Neural crest cell (in vitro differentiated cells): Measurements from ENCODE around the gene NPIPB13. TPM values are rescaled to one million over a fixed set of nuclear protein-coding genes. Genes with fewer than 3 reads are reported as not detected.
A peak's percentile ranks its signal among the peaks of the same experiment; 100 is the strongest.
"Not testable (repeated sequence)": the region's sequence is repeated elsewhere in the genome, so short reads cannot be mapped to it uniquely, and the experiment has no call there.

ENCODE experiments used
- DNase-seq: peaks from one replicate; pipeline ENCODE4 v3.0.0; 2021; ENCODE audit warnings: low read depth, mixed read lengths, low spot score
- H3K27ac Mint-ChIP-seq: one replicate; pipeline ENCODE4 v1.8.0; 2021; ENCODE audit warnings: mild to moderate bottlenecking, mixed read lengths; ENCODE audit not compliant: unreplicated experiment
- H3K27me3 Mint-ChIP-seq: 2 replicates; pipeline ENCODE4 v1.8.0; 2021; ENCODE audit warnings: low read depth, mild to moderate bottlenecking, mixed read lengths
- H3K36me3 Mint-ChIP-seq: 2 replicates; pipeline ENCODE4 v1.8.0; 2021; ENCODE audit warnings: low read depth, mild to moderate bottlenecking, mixed read lengths
- H3K4me1 Mint-ChIP-seq: 2 replicates; pipeline ENCODE4 v1.8.0; 2021; ENCODE audit warnings: mixed read lengths
- H3K4me3 Mint-ChIP-seq: one replicate; pipeline ENCODE4 v1.8.0; 2021; ENCODE audit warnings: mild to moderate bottlenecking, mixed read lengths
- H3K9me3 Mint-ChIP-seq: 2 replicates; pipeline ENCODE4 v1.8.0; 2021; ENCODE audit warnings: mixed read lengths
- long read RNA-seq: library from polyadenylated mRNA; unstranded; transcript quantifications from one replicate; pipeline ENCODE4 v2.0.0, GENCODE V29; 2020
- total RNA-seq: library from RNA; stranded (reverse); gene quantifications from 2 replicates; pipeline ENCODE4 v1.2.1, GENCODE V29; 2021

Gene NPIPB13
- total RNA-seq: 11.2 and 15.4 TPM in 2 replicates
- long read RNA-seq: 0 reads

GRCh38 chr16:30248379-30248778, at the start of gene NPIPB13:
NPIPB13 (minus strand) TSS chr16:30248479; CDS start chr16:30245573, 2,906 bp downstream.
- H3K4me3 Mint-ChIP-seq, H3K27ac Mint-ChIP-seq, H3K4me1 Mint-ChIP-seq, DNase-seq, H3K9me3 Mint-ChIP-seq, H3K36me3 Mint-ChIP-seq, H3K27me3 Mint-ChIP-seq: not testable (repeated sequence)

- H3K9me3 Mint-ChIP-seq, H3K4me1 Mint-ChIP-seq, DNase-seq, H3K27me3 Mint-ChIP-seq, H3K36me3 Mint-ChIP-seq, H3K4me3 Mint-ChIP-seq, H3K27ac Mint-ChIP-seq: not testable (repeated sequence)
Observed at GRCh38 chr16:30282357-30282756, 34.1 kb upstream of the NPIPB13 start.

DNA sequence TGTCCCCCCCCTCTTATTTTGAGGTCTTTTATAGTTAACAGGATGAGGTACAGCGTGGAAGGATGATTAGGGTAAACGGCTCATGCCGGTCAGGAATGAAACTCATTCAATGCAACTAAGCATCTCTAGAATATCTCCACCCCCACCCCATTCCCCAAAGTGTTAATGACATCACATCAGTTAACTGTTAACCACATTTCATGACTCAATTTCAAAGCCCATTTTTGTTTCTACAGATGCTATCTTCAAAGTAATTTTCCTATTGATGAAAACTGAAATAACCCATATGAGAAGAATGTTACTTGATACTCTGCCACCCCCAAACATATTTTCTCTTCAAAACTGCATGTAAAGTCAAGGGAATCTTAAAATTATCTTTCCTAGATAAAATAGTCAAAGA, 30.2 kb upstream of the NPIPB13 start:
- H3K4me1 Mint-ChIP-seq, H3K27ac Mint-ChIP-seq, H3K27me3 Mint-ChIP-seq, H3K9me3 Mint-ChIP-seq, H3K4me3 Mint-ChIP-seq, DNase-seq, H3K36me3 Mint-ChIP-seq: not testable (repeated sequence)

DNA sequence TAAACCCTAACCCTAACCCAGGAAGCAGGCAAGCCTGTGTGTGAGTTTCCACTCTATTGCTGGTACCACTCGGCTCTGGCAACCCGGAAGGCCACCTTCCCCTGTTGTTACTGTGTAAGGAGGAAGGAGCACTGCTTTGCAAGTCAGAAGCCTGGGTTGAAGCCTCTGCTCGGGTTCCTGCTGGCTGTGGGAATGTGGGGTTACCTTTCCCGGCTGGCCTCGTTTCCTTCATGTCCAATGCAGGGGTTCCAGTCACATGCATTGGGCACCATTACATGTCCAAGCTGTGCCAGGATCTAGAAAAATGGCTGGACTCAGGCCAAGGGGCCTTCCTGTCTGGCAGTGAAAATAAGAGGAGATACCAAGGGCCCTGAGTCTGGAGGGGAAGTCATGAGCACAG, 31.2 kb downstream of the NPIPB13 start:
- DNase-seq, H3K27me3 Mint-ChIP-seq: not testable (repeated sequence)

GRCh38 chr16:30211414-30211813, 36.9 kb downstream of the NPIPB13 start:
- not testable (repeated sequence) for H3K9me3 Mint-ChIP-seq, H3K36me3 Mint-ChIP-seq, DNase-seq, H3K27me3 Mint-ChIP-seq, H3K27ac Mint-ChIP-seq, H3K4me3 Mint-ChIP-seq, H3K4me1 Mint-ChIP-seq

More for the DNA sequence above, 31.2 kb downstream of the NPIPB13 start:
- not testable (repeated sequence) for H3K9me3 Mint-ChIP-seq, H3K4me3 Mint-ChIP-seq, H3K27ac Mint-ChIP-seq, H3K36me3 Mint-ChIP-seq, H3K4me1 Mint-ChIP-seq

DNA sequence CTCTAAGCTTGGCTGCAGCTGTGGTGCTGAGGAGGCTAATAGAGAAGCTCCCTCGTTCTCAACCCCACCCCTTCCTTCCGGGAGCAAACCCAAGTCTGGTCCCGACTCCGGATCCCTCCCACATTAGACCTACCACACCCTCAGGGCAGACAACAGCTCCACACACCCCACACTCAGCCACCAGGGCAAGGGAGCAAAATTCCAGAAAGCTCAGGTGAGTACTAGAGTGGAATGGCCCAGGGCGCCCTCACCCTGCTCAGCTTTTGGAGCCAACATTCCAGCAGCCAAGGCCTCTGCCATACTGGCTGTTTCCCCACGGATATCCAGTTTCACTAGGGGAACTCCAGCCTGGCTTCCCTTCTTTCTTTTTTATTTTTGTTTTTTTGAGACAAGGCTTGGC, 39.2 kb downstream of the NPIPB13 start:
- not testable (repeated sequence) for H3K4me3 Mint-ChIP-seq, H3K9me3 Mint-ChIP-seq, H3K4me1 Mint-ChIP-seq, DNase-seq, H3K27me3 Mint-ChIP-seq, H3K27ac Mint-ChIP-seq, H3K36me3 Mint-ChIP-seq

DNA sequence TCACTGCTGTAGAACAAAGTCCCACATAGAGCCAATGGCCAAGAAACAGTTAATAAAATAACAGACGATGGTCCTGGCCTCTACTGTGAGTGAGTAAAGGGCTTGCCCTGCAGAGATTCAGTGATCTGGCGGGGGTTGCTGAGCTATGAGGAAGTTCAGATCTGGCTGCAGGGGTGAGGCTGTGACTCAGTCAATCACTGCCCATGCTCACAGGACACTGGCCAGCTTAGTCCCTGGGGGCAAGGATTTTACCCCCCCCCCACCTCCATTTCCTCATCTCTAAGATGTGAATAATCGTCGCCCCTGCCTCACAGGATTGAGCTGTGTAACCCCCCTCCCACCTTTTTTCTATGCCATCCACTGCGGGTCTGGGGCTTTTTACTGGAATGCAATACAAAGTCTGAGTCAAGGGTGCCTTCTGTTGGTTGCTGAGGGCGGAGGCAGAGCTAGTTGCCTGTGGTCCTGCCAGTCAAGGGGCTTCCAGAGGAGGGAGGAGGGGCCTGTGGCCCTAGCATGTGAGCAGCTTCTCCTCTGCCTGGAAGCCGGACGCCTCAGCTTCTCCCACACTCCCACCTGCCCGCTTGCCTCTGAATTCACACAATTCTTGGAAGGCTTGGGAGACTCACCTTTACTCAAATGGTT, 41.1 kb downstream of the NPIPB13 start:
- not testable (repeated sequence) for H3K4me3 Mint-ChIP-seq, H3K36me3 Mint-ChIP-seq, H3K27ac Mint-ChIP-seq

GRCh38 chr16:30206252-30206651, 42.0 kb downstream of the NPIPB13 start:
- not testable (repeated sequence) for H3K27me3 Mint-ChIP-seq, H3K27ac Mint-ChIP-seq, H3K4me3 Mint-ChIP-seq, DNase-seq, H3K9me3 Mint-ChIP-seq, H3K4me1 Mint-ChIP-seq, H3K36me3 Mint-ChIP-seq

More for the DNA sequence above, 41.1 kb downstream of the NPIPB13 start:
- H3K27me3 Mint-ChIP-seq, H3K4me1 Mint-ChIP-seq, H3K9me3 Mint-ChIP-seq, DNase-seq: not testable (repeated sequence)

- not testable (repeated sequence) for H3K36me3 Mint-ChIP-seq, H3K4me1 Mint-ChIP-seq, H3K27ac Mint-ChIP-seq, H3K4me3 Mint-ChIP-seq, H3K9me3 Mint-ChIP-seq, H3K27me3 Mint-ChIP-seq
- peak; percentile 4 for DNase-seq
Observed at GRCh38 chr16:30205541-30206236, 42.6 kb downstream of the NPIPB13 start.

- not testable (repeated sequence) for DNase-seq, H3K4me3 Mint-ChIP-seq, H3K4me1 Mint-ChIP-seq, H3K36me3 Mint-ChIP-seq, H3K27me3 Mint-ChIP-seq, H3K9me3 Mint-ChIP-seq, H3K27ac Mint-ChIP-seq
Observed at GRCh38 chr16:30199608-30200343, 48.5 kb downstream of the NPIPB13 start.

GRCh38 chr16:30199049-30199448, 49.2 kb downstream of the NPIPB13 start, which contains the start of gene SULT1A3:
SULT1A3 (plus strand) TSS chr16:30199255; CDS start chr16:30200729, 1,474 bp downstream.
- not testable (repeated sequence) for H3K4me3 Mint-ChIP-seq, H3K27me3 Mint-ChIP-seq, H3K4me1 Mint-ChIP-seq, H3K27ac Mint-ChIP-seq, H3K36me3 Mint-ChIP-seq, DNase-seq, H3K9me3 Mint-ChIP-seq
